Liver (tissue), 9 donors: ENCODE results near the gene CDT1. TPM values are rescaled to one million over a fixed set of nuclear protein-coding genes. Genes with fewer than 3 reads are reported as not detected.

Experiments
- DNase-seq: peaks from one replicate; pipeline ENCODE4 v3.0.0-alpha.2; 2017; ENCODE audit warnings: low spot score
- H3K27ac ChIP-seq, 2 donors: one replicate each; pipeline ENCODE4 v1.7.0; 2013; ENCODE audit warnings: inconsistent platforms in 2 of 2, low read length in 2 of 2, control low read depth in 1 of 2, low read depth in 1 of 2, mild to moderate bottlenecking in 1 of 2
- H3K27me3 ChIP-seq, 4 donors: one replicate each; pipeline versions ENCODE4 v1.6.1 to v1.7.0; 2013; ENCODE audit warnings: low read length in 3 of 4, inconsistent platforms in 1 of 4, mild to moderate bottlenecking in 1 of 4, moderate library complexity in 1 of 4; ENCODE audit not compliant: control insufficient read depth in 4 of 4, insufficient read depth in 4 of 4
- H3K36me3 ChIP-seq, 4 donors: one replicate each; pipeline versions ENCODE4 v1.6.1 to v1.7.0; 2013; ENCODE audit warnings: low read length in 3 of 4, mild to moderate bottlenecking in 3 of 4, low read depth in 1 of 4, moderate library complexity in 1 of 4; ENCODE audit not compliant: control insufficient read depth in 4 of 4, insufficient read depth in 3 of 4
- H3K4me1 ChIP-seq, 4 donors: one replicate each; pipeline versions ENCODE4 v1.6.1 to v1.7.0; 2013; ENCODE audit warnings: low read length in 3 of 4, mild to moderate bottlenecking in 3 of 4, moderate library complexity in 1 of 4; ENCODE audit not compliant: control insufficient read depth in 4 of 4, insufficient read depth in 4 of 4
- H3K4me3 ChIP-seq, 3 donors: one replicate each; pipeline versions ENCODE4 v1.6.1 to v1.7.0; 2013; ENCODE audit warnings: low read length in 3 of 3, control low read depth in 1 of 3, low read depth in 1 of 3, mild to moderate bottlenecking in 1 of 3
- H3K9ac ChIP-seq, 2 donors: one replicate each; pipeline ENCODE4 v1.7.0; 2013; ENCODE audit warnings: low read length in 2 of 2, mild to moderate bottlenecking in 2 of 2, moderate library complexity in 2 of 2, control low read depth in 1 of 2, low read depth in 1 of 2
- H3K9me3 ChIP-seq, 4 donors: one replicate each; pipeline versions ENCODE4 v1.6.1 to v1.7.0; 2013; ENCODE audit warnings: low read length in 3 of 4; ENCODE audit not compliant: control insufficient read depth in 4 of 4
- EGR1 ChIP-seq, 2 donors: IDR thresholded peaks; 2 replicates each; pipeline ENCODE4 v1.6.1; 2016 to 2018; ENCODE audit warnings: antibody characterized with exemption in 2 of 2, low read depth in 2 of 2
- FOXA1 ChIP-seq: IDR thresholded peaks from 2 replicates; pipeline ENCODE4 v1.6.1; 2016; ENCODE audit warnings: antibody characterized with exemption
- FOXA2 ChIP-seq: IDR thresholded peaks from 2 replicates; pipeline ENCODE4 v1.6.1; 2016; ENCODE audit warnings: antibody characterized with exemption
- GABPA ChIP-seq, 2 donors: IDR thresholded peaks in 1 of 2; conservative IDR thresholded peaks in 1 of 2; 2 replicates each; pipeline ENCODE4 v1.6.1; 2016; ENCODE audit warnings: antibody characterized with exemption in 2 of 2, mild to moderate bottlenecking in 1 of 2, moderate library complexity in 1 of 2
- HNF4G ChIP-seq: IDR thresholded peaks from 2 replicates; pipeline ENCODE4 v1.6.1; 2016; ENCODE audit warnings: antibody characterized with exemption
- JUND ChIP-seq, 2 donors: IDR thresholded peaks; 2 replicates each; pipeline ENCODE4 v1.6.1; 2016; ENCODE audit warnings: antibody characterized with exemption in 2 of 2
- NR2F2 ChIP-seq: IDR thresholded peaks from 2 replicates; pipeline ENCODE4 v1.6.1; 2016; ENCODE audit warnings: antibody characterized with exemption
- RAD21 ChIP-seq, 2 donors: IDR thresholded peaks; 2 replicates each; pipeline ENCODE4 v1.6.1; 2016; ENCODE audit warnings: antibody characterized with exemption in 2 of 2, mild to moderate bottlenecking in 2 of 2
- RXRA ChIP-seq, 2 donors: IDR thresholded peaks; 2 replicates each; pipeline ENCODE4 v1.6.1; 2017 to 2018; ENCODE audit warnings: antibody characterized with exemption in 2 of 2, mild to moderate bottlenecking in 1 of 2
- SP1 ChIP-seq: IDR thresholded peaks from 2 replicates; pipeline ENCODE4 v1.6.1; 2018; ENCODE audit warnings: antibody characterized with exemption, mild to moderate bottlenecking
- TAF1 ChIP-seq: conservative IDR thresholded peaks from 2 replicates; pipeline ENCODE4 v1.6.1; 2016; ENCODE audit warnings: antibody characterized with exemption, mild to moderate bottlenecking
- YY1 ChIP-seq: IDR thresholded peaks from 2 replicates; pipeline ENCODE4 v1.6.1; 2016; ENCODE audit warnings: antibody characterized with exemption, mild to moderate bottlenecking
- WGBS: extraction: QIAGEN DNeasy Blood & Tissue Kit; methylation state at CpG from one replicate; pipeline ENCODE4 v1.1.7; 2013; 5-methylcytosine and 5-hydroxymethylcytosine counted together
- polyA plus RNA-seq, 2 donors: library from polyadenylated mRNA; stranded (reverse) in 1 of 2; unstranded in 1 of 2; fragments of 200-250 nt in 1 of 2; fragments of >200 nt in 1 of 2; fragmentation: Nextera tagmentation in 1 of 2; extraction: Ambion mirVana in 1 of 2; gene quantifications; one replicate each; pipeline versions ENCODE4 v1.2.1 to v1.2.3, GENCODE V29; 2013 to 2015
- total RNA-seq, 2 donors: library from RNA; depleted of rRNA; stranded (reverse); fragments of >200 nt; gene quantifications; one replicate each; pipeline ENCODE4 v1.2.3, GENCODE V29; 2014
- TF ChIP-seq, protein P1 (sequence below): IDR thresholded peaks from 2 replicates; pipeline ENCODE4 v1.6.1; 2016; ENCODE audit warnings: antibody characterized with exemption
- TF ChIP-seq, protein P2 (sequence below): IDR thresholded peaks from 2 replicates; pipeline ENCODE4 v1.6.1; 2016; ENCODE audit warnings: antibody characterized with exemption
- TF ChIP-seq, protein P3 (sequence below): fragments of 150-350 bp; IDR thresholded peaks from 2 replicates; pipeline ENCODE4 v1.5.1; 2017; ENCODE audit warnings: improper control_type of control experiment, low read depth, low read length; ENCODE audit not compliant: missing input control
- TF ChIP-seq, protein P4 (sequence below): IDR thresholded peaks from 2 replicates; pipeline ENCODE4 v1.6.1; 2016; ENCODE audit warnings: antibody characterized with exemption
- TF ChIP-seq, protein P5 (sequence below): IDR thresholded peaks from 2 replicates; pipeline ENCODE4 v1.6.1; 2016; ENCODE audit warnings: antibody characterized with exemption, mild to moderate bottlenecking
- donor health status: healthy.
- donor health status: healthy.
- donor health status: healthy.
- donor health status: healthy.
- donor health status: healthy.

CDT1 gene
- total and polyA plus RNA-seq, 4 donors = 0.08 to 37.6 (median 0.93) TPM

DNA sequence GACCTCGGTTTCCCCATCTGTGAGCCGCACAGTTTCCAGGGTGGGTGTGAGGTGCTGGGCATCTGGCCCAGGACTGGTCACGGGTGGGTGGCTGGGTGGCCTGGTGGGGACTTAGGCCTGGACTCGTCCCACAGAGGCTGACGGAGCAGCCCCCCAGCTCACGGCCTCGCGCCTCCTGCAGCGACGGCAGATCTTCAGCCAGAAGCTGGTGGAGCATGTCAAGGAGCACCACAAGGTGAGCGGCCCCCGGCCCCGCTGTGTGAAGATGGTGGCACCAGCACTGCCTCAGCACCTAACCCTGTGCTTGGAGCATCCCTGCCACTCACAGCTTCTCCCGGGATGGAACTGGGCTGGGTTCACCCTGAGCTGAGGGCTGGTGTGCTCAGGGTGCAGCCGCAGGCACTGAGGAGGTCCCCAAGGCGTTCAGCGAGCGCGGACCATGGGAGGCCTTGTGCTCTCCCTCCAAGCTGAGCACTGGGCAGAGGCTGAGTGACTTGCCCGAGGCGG lies 2.4 kb downstream of the CDT1 start:
- no peak overlapping the region for H3K9ac ChIP-seq
- H3K4me1 ChIP-seq = peaks cover 14 to 35% (median 18%) of the 10 kb centered on the region in 4 donors
- H3K4me3 ChIP-seq = no peak overlapping the region
- peaks cover 0 to 8% (median 3%) of the 10 kb centered on the region in 4 donors for H3K36me3 ChIP-seq
- DNase-seq = no peak
- H3K27me3 ChIP-seq = no peaks in the 10 kb centered on the region
- no peak overlapping the region for H3K27ac ChIP-seq
- TF ChIP-seq HNF4G = no peak
- no peak for TF ChIP-seq EGR1 (IDR thresholded peaks at IDR 0.05; ENCODE audit: low read depth in 2 of 2)
- TF ChIP-seq, protein P1, sequence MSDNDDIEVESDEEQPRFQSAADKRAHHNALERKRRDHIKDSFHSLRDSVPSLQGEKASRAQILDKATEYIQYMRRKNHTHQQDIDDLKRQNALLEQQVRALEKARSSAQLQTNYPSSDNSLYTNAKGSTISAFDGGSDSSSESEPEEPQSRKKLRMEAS = no peak
- TF ChIP-seq, protein P2, sequence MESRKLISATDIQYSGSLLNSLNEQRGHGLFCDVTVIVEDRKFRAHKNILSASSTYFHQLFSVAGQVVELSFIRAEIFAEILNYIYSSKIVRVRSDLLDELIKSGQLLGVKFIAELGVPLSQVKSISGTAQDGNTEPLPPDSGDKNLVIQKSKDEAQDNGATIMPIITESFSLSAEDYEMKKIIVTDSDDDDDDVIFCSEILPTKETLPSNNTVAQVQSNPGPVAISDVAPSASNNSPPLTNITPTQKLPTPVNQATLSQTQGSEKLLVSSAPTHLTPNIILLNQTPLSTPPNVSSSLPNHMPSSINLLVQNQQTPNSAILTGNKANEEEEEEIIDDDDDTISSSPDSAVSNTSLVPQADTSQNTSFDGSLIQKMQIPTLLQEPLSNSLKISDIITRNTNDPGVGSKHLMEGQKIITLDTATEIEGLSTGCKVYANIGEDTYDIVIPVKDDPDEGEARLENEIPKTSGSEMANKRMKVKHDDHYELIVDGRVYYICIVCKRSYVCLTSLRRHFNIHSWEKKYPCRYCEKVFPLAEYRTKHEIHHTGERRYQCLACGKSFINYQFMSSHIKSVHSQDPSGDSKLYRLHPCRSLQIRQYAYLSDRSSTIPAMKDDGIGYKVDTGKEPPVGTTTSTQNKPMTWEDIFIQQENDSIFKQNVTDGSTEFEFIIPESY = no peak
- TF ChIP-seq FOXA2 = no peak
- no peak for TF ChIP-seq RXRA (IDR thresholded peaks at IDR 0.05)
- TF ChIP-seq YY1 = no peak
- no peak for TF ChIP-seq NR2F2
- TF ChIP-seq RAD21 (IDR thresholded peaks at IDR 0.05) = no peak
- TF ChIP-seq, protein P3, sequence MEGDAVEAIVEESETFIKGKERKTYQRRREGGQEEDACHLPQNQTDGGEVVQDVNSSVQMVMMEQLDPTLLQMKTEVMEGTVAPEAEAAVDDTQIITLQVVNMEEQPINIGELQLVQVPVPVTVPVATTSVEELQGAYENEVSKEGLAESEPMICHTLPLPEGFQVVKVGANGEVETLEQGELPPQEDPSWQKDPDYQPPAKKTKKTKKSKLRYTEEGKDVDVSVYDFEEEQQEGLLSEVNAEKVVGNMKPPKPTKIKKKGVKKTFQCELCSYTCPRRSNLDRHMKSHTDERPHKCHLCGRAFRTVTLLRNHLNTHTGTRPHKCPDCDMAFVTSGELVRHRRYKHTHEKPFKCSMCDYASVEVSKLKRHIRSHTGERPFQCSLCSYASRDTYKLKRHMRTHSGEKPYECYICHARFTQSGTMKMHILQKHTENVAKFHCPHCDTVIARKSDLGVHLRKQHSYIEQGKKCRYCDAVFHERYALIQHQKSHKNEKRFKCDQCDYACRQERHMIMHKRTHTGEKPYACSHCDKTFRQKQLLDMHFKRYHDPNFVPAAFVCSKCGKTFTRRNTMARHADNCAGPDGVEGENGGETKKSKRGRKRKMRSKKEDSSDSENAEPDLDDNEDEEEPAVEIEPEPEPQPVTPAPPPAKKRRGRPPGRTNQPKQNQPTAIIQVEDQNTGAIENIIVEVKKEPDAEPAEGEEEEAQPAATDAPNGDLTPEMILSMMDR = no peak
- TF ChIP-seq TAF1 = no peak
- TF ChIP-seq, protein P4, sequence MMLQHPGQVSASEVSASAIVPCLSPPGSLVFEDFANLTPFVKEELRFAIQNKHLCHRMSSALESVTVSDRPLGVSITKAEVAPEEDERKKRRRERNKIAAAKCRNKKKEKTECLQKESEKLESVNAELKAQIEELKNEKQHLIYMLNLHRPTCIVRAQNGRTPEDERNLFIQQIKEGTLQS = no peak
- no peak for TF ChIP-seq SP1
- TF ChIP-seq, protein P5, sequence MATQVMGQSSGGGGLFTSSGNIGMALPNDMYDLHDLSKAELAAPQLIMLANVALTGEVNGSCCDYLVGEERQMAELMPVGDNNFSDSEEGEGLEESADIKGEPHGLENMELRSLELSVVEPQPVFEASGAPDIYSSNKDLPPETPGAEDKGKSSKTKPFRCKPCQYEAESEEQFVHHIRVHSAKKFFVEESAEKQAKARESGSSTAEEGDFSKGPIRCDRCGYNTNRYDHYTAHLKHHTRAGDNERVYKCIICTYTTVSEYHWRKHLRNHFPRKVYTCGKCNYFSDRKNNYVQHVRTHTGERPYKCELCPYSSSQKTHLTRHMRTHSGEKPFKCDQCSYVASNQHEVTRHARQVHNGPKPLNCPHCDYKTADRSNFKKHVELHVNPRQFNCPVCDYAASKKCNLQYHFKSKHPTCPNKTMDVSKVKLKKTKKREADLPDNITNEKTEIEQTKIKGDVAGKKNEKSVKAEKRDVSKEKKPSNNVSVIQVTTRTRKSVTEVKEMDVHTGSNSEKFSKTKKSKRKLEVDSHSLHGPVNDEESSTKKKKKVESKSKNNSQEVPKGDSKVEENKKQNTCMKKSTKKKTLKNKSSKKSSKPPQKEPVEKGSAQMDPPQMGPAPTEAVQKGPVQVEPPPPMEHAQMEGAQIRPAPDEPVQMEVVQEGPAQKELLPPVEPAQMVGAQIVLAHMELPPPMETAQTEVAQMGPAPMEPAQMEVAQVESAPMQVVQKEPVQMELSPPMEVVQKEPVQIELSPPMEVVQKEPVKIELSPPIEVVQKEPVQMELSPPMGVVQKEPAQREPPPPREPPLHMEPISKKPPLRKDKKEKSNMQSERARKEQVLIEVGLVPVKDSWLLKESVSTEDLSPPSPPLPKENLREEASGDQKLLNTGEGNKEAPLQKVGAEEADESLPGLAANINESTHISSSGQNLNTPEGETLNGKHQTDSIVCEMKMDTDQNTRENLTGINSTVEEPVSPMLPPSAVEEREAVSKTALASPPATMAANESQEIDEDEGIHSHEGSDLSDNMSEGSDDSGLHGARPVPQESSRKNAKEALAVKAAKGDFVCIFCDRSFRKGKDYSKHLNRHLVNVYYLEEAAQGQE = no peak
- no peak for TF ChIP-seq FOXA1
- no peak for TF ChIP-seq JUND (IDR thresholded peaks at IDR 0.05)
- TF ChIP-seq GABPA (IDR thresholded peaks at IDR 0.05 in 1 of 2, conservative IDR thresholded peaks at IDR 0.05 in 1 of 2) = no peak
- H3K9me3 ChIP-seq = no peaks in the 10 kb centered on the region
- WGBS = 94% methylated on average over 21 of the region's 21 CpGs
